IPS DF 4.7 (cell line): ENCODE measurements around the gene TMEM167A.
A peak's percentile ranks its signal among the peaks of the same experiment; 100 is the strongest.

ENCODE experiments used
- DNase-seq: peaks from one replicate; pipeline ENCODE4 v3.0.0-alpha.2; 2013; ENCODE audit warnings: low spot score; ENCODE audit errors: extremely low read depth

The TMEM167A gene, protein sequence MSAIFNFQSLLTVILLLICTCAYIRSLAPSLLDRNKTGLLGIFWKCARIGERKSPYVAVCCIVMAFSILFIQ

DNA sequence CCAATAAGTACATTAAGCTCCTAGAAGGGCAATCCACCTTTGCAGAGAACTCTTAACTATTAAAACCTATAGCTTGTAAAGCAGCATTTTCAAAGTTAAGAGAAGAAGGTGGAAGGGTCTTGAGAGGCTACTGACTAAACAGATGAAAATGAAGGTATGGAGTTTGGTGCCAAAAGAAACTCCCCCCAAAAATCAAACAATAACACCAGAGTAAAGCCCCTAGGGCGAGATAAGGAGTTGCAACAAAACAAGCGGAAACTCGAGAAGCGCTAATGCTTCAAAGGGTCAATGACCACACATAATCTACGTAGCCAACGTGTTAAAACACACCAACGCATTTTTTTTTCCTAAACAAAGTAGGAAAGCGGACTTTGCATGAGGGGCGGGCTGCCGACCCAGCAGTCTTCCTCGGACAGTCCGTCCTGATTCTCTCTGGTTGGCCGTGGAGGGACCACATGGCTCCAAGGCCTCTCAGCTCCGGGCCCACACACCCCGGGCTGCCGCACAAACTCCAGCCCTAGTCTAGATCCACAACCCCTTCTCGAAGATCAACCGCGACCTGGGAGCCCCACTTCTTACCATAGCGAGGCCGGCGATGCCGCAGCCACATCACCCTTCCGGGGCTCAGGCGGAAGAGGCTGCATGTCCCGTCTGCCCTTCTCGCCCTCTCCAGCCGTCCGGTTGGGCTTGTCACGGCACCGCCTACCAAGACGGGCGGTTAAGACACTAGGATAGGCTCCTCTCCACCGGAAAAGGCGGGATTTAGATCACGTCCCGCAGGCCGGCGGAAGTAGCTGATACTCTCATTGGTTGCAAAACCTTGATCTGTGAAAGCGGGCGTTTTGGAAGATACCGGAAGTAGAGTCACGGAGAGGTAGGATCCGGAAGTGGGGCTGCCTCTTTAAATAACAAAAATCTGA, at the start of gene TMEM167A, which contains the start of gene XRCC4:
TMEM167A (minus strand) TSS at position 653 of the 920 bp plus-strand sequence; CDS start at position 582, 71 bp downstream.
XRCC4 (plus strand) TSS at position 806 of the 920 bp plus-strand sequence. CDS start 27,373 bp downstream, outside the sequence.
- DNase-seq, result peak; percentile 96

DNA sequence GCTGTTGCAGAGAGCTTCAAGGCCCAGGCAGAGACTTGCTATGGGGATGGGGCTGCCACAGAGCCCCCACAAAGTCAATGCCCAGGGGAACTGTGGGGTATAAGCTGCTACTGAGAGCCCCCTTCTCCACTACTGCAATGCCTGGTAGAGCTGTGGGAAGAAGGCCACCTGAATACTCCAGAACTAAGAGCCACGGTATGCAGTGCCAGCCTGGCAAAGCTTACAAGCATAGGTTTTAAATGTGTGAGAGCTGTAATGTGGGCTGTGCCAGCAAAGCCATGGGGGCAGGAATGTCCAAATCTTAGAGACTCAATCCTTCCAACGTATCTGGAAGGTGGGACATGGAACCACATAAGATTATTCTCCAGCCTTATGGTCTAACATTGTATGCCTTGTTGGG, 49.3 kb upstream of the TMEM167A start:
- no peak for DNase-seq

DNA sequence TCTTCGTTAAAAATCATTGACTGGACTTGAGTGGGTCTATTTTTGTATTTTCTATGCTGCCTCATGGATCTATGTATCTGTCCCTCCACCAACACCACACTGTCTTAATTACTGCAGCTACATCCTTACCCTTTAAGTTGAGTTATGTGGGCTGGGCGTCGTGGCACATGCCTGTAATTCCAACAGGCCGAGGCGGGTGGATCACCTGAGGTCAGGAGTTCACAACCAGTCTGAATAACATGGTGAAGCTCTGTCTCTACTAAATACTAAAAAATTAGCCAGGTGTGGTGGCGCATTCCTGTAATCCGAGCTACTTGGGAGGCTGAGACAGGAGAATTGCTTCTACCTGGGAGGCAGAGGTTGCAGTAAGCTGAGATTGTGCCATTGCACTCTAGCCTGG, 48.4 kb upstream of the TMEM167A start:
- DNase-seq, result no peak

DNA sequence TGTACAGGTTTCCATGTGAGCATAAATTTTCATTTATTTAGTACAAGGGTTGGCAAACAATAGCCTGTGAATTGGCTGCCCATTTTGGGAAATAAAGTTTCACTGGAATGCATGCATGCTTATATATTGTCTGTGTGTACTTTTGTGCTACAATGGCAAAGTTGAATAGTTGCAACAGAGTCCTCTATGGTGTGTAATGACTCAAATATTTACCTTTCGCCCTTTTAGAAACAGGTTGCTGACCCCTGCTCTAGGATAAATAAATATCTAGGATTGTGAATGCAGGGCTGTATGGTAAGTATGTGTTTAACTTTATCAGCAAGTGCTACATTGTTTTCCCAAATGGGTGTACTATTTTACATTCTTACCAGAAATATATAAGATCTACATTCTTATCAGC, 47.4 kb upstream of the TMEM167A start:
- no peak for DNase-seq

DNA sequence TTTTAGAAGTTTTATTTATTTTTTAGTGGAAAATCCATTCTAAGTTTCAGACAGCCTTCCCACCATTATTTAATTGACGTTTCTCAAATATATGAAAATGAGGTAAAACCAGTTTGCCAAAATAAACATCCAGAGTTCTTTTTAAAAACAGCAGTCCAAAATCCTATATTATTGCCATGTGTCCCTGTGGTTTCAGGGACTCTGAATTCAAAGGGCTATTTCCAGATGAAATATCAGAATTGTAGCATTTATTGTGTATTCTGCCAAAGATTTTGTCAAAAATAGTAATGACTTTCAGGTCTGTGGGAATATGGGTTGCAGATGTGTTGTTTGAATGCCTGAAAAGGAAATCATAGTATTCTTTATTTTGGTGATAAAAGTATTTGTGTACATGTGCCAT, 41.8 kb upstream of the TMEM167A start:
- no peak for DNase-seq

DNA sequence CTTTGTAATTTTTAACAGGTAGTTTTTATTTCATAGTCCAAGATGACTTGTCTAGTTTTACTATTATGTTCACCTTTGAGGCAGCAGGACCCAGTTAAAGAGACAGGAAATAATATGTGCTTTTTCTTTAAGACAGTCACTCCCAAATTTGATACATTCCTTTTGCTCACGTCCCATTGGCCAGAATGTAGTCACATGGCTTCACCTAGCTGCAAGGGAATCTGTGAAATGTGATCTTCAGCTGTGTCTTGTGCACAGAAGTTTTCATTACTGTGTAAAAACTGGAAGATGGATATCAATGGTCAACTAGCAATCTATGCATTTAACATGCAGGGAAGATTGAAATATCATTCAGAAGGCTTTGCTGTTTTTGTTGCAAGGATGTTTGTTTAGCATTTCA, 41.3 kb upstream of the TMEM167A start:
- no peak for DNase-seq

DNA sequence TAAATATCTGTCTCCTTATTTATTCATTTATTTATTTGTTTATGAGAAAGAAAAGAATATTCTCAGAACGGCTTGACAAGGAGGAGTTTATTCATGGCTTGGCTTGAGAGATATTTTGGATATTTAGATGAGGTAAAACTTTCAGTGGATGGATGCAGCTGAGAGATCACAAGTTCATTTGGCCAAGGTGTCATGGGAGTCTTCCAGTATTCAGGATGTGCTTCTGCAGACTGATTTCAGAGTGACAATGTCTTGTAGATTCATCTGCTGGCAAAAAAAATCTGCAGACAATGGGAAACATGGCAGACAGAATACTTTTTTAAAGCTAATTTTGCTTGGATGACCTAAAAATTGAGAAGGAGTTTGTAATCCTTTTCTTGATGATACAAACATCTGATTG, 38.6 kb upstream of the TMEM167A start:
- no peak for DNase-seq

DNA sequence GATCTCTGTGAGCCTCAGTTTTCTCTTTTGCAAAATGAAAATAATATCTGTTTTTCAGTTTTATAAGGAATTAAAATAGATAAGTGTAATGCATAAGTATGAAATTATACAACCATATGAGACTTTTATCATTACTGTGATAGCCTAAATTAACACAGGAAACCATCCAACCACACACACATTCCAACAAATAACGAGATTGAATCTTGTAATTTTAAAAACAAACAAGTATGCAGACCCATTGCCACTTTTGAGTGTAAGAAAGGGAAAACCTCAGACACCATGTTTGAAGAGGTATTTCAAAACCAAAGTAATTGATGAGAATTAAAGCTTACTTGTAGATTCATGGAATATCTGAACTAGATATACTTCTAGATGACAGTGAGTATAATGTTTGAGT, 32.2 kb upstream of the TMEM167A start:
- no peak for DNase-seq

DNA sequence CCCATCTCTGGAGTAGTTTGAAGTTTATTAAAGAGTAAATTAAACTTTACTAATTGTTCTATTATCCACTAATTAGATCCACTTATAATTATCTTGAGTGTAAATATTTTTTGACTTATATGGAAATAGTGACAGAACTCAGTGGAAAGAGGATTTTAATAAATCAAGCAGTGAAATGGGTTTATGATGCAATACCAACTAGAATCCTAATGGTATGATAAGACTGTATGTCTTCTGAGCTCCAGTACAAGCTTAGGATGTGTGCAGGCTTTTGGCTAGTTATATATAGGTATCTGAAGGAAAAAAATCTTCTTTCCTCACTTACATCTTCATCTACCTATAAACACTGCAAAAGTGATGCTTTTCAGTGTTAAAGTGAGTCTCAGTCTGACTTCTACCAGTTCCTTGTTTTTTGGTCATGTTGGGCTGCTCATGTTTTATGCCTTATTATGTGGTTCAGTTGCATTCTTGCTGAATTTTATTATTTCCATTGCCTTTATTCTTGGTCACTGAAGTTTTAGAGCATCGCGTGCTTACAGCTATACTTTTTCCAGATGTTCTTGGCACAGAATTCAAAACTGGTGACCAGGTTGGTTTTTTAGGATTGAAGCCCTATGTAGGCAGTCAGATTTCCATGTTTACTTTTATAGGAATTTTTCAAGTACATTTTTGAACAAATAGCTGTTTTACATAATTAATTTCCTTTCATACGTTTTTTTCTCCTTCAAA, 30.7 kb upstream of the TMEM167A start:
- no peak for DNase-seq

DNA sequence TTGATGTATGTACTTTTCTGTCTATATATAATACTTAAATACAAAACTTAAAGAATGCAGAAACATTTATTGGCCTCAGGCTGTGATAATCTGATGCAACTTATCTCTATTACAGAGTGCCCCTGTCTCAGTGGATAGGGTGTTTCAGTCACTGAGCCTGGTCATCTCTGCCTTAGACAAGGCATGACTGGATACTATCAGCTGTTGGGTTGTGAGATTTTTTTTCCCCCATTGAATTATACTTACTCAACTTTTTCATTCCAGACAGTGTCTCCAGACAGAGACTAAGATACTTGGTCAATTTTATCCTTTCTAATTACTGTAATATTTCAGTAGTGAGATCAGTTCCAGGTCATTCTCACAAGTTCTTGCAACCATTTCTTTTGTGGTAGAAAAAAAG, 26.8 kb upstream of the TMEM167A start:
- no peak for DNase-seq

DNA sequence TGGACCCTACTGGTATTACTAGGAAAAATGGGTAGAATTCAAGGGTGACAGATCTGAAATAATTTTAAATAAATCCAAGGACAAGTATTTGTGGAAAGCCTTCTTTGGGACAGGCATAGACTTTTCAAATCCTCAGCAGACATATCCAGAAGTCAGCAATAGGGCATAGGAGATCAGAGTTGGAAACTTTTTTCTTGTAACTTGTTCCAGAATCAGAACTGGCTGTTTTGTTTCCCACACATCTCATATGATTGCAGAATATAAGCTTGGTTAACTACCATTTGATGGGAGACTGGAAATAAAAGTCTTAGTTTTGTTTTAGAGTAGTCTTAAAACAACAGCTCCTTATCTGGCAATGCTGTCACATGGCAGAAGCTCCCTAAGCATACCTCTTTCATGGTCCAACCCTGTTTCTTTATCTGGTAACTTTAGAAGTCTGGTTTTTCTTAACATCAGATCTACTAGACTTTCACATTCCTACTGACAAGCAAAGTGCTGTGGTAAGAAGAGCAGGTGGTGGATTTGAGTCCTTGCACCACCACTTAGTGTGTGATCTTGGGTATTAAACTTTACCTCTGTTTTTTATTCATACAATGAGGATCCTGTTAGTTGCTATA, 25.3 kb upstream of the TMEM167A start:
- DNase-seq, result no peak

DNA sequence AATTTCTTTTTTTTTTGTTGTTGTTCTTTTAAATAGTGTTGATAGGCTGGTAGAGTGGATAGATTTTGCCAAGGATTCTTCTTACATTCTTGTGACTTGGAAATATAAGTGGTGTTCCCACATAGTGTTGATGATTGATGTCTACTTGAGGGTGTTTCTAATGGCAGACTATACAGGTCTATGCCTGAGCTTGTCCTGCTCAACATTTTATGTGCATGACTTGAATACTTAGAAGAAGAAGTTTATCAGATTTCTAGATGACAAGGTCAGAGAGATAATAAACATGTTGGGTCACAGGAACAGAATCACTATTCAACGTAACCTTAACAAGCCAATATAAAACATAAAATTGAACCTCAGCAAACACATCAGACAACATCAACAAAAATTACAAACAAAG, 24.3 kb upstream of the TMEM167A start:
- DNase-seq, result no peak

DNA sequence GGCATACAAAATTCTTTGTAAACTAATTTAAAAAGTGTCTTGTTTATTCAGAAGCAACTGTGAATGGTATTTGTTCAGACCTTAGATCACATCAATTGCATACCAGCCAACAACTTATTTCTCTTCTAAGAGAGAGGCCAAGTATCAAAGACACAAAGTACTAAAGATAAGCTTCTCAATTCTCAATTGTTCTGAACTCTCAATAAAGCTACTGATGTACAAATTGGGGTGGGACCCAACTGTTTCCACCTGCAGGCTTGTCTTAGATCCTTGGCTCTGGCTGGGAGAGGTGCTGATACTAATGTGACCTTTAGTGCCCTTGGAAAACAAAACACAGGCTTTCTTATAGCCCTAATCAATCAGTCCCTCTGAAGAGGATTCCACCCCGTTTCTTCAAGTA, 22.3 kb upstream of the TMEM167A start:
- DNase-seq, result no peak

DNA sequence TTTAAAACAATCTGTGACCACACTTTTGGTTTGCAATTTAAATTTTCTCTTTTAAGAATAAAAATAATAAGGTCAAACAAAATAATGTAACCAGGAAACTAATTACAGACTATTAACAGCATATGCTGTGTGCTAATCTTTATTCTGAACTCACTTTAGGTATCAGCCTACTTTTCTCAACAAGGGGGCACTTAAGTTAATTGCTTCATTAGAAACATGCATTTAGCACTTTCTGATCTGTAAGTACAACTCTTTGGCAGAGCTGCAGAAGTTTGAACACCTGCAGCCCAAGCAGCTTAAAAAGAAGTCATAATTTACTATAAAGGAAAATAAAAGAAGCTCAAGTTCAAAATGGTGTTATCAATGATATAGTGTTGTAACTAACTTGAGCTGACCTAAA, 21.8 kb upstream of the TMEM167A start:
- DNase-seq, result no peak

DNA sequence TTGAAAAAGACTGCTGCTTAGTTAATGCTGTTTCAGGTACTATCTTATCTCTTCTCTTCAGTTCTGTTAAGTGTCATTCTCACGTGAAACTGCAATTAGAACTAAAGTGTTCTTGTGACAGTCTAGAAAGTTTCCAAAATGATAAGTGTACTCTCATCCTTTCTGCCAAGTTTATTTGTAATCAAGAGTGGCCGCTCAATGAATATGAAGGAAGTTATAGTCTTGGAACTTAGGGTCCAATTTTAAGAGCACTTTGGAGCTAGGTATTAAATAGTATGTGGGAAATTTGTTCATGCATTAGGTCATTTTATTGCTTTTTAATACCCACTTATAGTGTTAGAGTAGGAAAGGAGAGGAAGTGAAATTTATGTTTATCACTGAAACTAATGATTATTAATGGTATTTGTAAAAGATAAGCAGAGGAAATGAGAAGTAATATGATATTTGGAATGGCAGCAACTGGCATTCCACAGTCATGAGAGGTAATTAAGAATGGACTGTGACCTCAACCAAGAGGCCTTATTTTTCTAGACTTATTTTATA, 20.6 kb upstream of the TMEM167A start:
- no peak for DNase-seq

DNA sequence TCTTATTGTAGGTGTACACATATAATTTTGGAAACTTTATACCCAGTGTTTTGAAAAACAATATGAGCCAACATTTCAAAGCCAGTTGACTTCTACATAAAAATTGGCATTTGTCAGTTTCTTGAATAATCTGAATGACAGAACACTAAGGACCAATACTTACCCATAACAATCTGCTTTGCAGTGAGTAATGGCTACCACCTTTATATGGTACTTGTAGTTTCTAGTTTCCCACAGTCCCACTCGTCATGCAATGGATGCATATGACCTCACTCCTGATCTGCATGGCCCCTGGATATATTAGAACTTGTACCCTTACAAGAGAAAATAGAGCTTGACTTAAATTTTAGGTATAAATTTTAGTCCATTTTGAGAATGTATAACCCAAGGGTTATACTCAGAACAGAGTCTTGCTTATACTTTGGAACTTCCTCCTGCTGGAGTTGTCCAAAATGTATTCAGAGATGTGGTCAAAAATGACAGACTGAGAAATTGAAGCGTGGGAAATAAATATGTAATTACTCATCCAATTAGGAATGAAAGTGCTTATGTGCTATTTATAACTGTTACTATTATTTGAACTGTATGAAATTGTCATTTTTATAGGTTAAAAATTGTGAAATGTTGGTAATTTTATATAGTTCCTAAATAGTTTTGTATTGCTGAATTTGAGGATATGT, 19.6 kb upstream of the TMEM167A start:
- DNase-seq, result no peak

DNA sequence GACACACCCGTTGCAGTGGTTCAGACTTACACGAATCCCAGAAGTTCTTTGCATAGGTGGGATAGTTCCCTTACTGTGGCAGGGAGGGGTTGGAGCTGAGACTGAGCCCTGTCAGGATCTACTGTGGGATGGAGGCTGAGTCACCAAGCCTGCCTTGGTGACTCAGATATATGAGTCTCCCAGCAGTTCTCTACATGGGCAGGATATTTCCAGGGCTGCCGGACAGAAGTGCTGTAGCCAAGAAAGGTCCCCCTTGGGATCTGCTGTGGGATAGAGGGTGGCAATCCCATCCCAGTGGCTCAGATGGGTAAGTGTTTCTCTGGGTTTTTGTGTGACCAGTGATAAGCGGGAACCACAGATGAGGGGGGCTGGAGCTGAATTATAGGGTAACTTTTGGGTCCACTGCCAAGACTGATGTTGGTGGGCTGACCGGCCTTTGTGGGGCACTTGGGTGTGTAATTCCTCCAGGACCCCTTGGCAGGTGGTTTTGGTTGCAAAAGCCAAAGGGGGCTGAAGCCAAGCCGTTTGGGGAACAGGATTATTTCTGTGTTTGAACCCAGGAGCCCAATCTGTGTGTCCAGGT, 18.9 kb upstream of the TMEM167A start:
- DNase-seq, result no peak

DNA sequence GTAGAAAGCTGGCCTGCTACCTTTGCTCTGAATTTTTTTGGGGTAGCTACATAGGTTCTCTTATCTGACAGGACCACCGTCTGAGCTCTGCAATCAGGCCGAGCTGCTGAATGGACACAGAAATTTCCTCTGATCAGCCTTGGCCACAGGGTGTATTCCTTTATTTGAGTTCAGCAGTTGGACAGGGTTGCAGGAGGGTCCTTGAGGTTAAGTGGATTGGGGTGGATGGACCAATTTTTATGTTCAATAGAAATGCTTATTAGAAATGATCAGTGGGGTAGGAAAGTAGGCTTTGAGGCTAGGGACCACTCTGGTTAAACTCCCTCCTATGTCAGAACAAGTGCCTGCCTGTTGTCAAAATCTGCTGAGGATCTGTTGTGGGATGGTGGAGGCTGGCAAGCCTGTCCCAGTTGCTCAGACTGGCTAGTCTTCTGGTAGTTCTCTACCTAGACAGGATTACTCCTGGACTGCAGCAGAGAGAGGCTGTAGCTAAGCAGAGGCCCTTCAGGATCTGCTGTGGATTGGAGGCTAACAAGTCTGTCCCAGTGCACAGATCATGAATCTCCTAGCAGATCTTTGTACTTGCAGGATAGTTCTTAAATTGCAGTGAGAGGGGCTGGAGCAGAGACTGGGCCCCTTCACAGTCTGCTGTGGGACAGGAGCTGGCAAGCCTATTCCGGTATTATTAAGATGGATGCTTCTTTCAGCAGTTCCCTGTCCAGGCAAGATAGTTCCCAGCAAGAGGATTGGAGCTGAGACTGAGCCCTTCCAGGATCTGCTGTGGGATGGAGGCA, 18.2 kb upstream of the TMEM167A start:
- no peak for DNase-seq

DNA sequence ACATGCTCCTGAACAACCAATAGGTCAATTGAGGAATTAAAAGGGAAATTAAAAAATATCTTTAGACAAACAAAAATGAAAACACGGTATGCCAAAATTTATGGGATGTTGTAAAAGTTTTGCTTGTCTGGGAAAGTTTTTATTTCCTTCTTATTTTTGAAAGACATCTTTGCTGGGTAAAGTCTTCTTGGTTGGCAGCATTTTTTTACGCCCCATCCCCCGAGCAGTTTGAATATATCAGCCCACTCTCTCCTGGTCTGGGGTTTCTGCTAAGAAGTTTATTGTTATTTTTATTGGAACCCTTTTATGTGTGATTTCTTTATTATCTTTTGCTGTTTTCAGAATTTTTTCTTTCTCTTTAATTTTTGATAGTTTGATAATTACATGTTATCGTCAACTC, 16.5 kb upstream of the TMEM167A start:
- no peak for DNase-seq

DNA sequence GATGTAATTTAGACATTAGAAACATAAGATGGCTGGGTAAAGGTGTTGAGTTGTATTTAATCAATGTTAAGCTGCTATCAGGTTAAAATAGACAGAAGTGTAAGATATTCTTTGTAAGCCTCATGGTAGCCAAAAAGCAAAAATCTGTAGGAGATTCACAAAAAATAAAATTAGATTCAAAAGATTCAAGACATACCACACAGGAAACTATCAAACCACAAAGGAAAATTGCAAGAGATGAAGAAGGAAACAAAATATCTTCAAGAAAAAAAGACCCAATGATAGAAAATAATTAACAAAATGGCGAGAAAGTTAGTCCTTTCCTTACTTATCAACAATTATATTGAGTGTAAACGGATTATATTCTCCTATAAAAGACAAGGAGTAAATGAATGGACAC, 15.4 kb upstream of the TMEM167A start:
- no peak for DNase-seq
